Amniotic epithelial cell (primary cell): Measurements from ENCODE around the gene KRT9.
"Not testable (repeated sequence)": the region's sequence is repeated elsewhere in the genome, so short reads cannot be mapped to it uniquely, and the experiment has no call there.

Experiments used
- DNase-seq: peaks from one replicate; pipeline ENCODE4 v3.0.0-alpha.2; 2010; ENCODE audit warnings: low read depth

KRT9 gene

GRCh38 chr17:41546819-41547218, 25.0 kb downstream of the KRT9 start:
- no peak for DNase-seq

GRCh38 chr17:41545829-41546410, 25.9 kb downstream of the KRT9 start:
- no peak for DNase-seq

DNA sequence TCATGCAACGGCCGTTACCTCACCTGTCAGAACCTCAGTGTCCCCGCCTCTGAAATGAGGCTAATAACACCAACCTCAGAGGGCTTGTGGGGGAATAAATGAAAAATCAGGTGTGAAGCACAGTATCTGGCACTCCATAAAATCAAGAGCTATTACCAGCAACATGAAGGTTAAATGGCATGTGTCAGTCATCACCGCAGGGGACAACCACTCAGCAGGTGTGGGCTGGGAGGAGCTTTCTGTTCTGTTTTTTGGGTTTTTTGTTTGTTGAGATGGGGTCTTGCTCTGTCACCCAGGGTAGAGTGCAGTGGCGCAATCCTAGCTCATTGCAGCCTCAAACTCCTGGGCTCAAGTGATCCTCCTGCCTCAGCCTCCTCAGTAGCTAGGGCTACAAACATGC, 26.9 kb downstream of the KRT9 start:
- no peak for DNase-seq

DNA sequence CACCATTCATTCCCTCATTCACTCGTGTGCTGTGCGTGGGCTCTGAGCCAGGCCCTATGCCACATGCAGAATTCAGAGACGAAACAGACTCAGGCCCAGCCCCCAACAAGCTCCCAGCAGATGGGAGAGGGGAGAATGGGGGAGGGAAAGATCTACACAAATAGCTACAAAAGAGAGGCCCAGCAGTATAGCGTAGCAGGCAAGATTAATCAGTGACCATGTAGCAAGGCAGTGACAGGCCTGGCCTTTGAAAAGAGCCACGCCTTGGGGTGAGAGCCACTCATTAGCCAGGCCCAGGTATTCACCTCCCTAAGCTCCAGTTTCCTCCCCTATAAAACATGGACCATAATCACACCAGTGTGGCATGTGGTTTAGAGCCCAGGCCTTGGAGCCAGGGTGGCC, 27.4 kb downstream of the KRT9 start:
- peak; percentile 63 for DNase-seq

GRCh38 chr17:41542786-41543185, 29.1 kb downstream of the KRT9 start:
- not testable (repeated sequence) for DNase-seq

DNA sequence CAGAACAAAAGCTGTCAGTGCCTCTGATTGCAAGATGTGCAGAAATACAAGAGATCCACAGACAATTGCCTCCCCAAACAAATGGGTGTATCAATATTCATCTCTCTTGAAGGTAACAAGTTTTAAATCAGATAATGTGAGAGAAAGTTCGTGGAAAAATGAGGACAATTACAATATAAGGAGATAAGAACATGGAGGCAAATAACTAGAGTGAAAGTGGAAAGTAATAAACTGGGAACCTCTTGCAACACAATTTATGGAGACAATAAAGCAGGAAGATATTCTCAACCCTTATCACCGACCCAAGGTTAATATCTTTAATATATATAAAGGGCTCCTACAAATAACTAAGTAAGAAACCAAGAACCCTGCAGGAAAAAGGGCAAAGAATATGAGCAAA, 29.5 kb downstream of the KRT9 start:
- DNase-seq: no peak

- no peak for DNase-seq
Measured at GRCh38 chr17:41540921-41541625, 30.8 kb downstream of the KRT9 start.

GRCh38 chr17:41539979-41540701, 31.7 kb downstream of the KRT9 start:
- no peak for DNase-seq

GRCh38 chr17:41539071-41539492, 32.8 kb downstream of the KRT9 start:
- DNase-seq: peak; percentile 59

DNA sequence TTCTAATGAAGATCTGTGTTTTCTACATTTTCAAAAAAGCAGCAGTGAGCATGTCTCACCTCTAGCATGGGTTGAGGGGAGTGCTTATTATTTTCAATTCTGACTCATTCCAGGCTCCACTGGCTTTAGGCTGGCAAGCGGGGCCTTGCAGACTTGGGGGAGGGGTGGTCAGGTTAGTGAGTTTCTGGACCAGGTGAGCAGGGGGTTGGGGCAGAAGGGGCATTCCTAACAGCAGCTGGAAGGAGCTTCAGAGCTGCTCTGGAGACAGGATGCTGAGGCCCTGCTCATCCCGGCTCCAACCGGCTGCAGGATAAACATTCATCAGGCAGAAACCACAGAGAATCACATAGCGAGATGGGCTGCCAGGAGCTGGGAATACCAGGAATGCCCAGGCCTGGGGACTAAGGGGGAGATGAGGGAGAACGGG, 33.3 kb downstream of the KRT9 start:
- peak; percentile 74 for DNase-seq

- peak; percentile 76 for DNase-seq
Measured at GRCh38 chr17:41537990-41538389, 33.9 kb downstream of the KRT9 start.

DNA sequence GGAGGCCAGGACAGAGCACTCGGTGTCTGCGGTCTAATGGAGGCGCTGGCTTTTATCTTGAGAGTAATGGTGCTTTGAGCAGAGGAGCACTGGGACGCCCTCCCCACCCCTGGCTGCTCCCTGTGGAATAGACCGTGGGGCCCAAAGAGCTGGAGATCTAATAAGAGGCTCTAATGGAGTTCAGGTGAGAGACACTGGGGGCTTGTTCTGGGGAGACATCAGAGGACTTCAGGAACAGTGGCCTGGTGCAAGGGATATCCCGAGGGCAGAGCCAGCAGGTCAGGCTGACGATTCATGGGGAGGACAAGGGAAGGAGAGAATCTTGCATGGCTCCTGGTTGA, 34.3 kb downstream of the KRT9 start:
- DNase-seq: no peak

GRCh38 chr17:41536741-41537613, 34.9 kb downstream of the KRT9 start:
- no peak for DNase-seq

DNA sequence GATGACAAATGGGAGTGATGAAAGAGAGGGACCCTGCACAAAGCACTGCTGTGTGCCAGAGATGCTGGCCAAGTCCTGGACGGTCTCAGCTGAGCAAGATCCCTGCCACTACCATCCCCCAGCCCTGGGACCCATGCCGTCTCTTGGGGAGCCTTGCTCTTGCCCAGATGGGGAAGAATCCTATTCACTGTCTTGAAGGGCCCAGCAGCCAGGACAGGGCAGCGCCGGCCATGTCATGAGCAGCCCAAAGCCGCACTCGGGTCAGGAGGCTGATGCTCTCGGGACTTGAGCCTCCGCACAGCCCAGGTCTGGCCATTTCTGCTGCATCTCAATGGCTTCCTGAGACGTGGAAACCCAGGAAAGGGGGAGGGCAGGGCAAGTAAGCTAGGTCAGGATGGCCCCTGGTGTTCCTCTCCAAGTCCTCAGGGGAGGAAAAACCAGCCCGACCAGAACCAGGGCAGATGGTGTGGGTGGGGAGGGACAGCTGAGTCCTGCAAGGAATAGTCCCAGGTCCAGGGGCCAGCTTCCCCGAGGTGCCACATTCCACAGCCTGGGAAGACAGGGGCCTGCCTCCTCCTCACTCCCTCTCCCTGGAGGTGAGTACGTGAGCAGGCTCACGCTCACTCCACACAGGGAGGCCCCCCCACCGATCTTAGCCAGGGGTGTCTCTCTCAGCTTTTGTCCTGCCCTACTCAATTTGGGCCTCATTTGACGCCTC, 35.9 kb downstream of the KRT9 start:
- no peak for DNase-seq

DNA sequence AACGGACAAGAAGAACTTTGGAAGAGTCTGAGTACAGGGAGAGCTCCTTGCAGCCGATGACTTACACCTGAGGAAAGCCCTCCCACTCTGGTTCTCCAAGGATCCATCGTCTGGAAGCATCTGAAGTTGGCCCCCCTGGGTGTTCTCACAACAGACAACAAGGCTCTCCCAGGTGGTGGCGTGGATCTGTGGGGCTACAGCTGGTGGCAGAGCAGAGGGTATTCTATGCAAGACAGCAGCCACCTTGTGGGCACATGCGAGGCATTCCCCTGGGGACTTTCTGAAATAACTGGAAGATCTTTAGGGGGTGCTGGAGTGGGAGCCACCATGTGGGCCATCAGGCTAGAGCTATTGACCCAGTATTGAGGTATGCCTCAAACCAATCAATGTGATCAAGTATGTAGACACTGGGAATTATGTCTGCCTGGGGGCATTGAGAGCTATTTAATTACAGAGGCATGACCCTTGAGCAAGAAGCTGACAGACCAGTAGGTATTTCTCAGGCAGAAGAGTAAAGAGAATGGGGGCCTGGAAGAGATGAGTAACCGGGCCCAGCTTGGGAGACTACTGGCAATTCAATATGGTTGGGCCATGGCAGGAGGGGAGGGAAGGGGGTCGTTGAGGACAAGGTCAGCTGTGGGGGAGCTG, 36.8 kb downstream of the KRT9 start:
- DNase-seq: no peak

DNA sequence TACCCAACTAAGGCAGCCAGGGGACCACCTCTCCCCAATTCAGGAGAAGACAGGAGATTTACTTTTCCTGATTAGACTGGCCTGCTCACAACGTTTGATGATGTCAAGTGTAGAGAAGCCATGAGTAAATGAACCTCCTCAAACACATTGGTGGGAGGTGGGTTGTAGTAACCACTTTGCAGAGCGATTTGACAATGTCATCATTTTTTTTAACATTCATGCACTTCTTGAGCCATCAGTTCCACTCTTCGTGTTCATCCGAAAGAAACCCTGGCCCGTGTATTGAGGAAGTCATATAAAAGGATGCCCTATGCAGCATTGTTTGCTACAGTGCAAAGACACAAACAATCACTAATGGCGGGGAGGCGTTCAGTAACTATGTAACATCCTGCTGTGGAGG, 38.2 kb downstream of the KRT9 start:
- no peak for DNase-seq

GRCh38 chr17:41532947-41533570, 38.8 kb downstream of the KRT9 start:
- DNase-seq: no peak

GRCh38 chr17:41531993-41532392, 39.9 kb downstream of the KRT9 start:
- no peak for DNase-seq

DNA sequence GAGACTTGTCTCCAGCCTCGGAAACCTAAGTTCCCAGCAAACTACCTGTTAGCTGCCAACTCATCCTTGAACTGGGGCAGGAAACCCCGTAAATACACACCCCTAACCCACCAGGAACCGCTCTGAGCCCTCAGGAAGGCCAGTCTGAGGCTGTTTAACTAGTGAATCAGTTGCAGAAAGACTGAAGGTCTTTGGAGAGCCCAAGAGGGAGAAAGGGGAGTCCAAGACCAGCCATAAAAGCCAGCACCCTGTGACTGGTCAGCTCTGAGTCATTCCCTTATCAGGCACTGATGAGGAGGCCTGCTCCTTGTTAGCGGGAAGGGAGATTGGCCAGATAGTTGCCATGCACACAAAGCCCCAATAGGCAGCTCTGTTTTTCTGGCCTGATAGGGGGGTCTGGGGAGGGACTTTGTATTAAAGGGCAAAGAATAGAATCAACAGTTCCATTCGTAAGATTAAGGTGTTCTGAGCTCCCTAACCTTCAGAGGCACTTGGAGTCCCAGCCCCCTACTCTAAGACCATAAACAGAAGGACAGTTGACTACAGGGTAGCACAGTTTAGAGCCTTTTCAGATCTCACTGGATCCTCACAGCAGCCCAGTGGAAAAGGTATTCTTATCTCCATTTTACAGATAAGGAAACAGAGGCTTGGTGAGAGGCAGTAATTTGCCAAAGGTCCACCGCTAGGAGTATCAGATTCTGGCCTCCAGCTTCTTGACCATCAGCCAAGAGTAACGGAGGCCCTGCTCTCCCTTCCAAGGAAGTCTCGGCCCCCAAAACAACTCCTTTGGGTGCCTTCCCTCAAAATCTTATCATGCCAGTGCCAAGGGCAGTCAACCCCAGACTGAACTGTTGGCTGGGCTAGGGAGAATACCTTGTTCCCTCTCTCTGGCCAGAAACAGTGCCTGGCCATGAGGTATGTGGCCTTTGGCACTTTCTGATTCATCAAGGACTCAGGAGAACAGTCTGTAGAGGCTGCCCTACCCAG, 41.5 kb downstream of the KRT9 start:
- DNase-seq: peak; percentile 99
